CD4-positive, alpha-beta T cell treated with Interleukin-1 beta for 1 hour (primary cell): ENCODE measurements around the gene WWOX.
"Not testable (repeated sequence)": the region's sequence is repeated elsewhere in the genome, so short reads cannot be mapped to it uniquely, and the experiment has no call there.

Experiments
- DNase-seq, 2 donors: peaks; one replicate each; pipeline ENCODE4 v3.0.0-alpha.2; 2020 to 2022

The WWOX gene

GRCh38 chr16:78506367-78507193 lies 407.1 kb downstream of the WWOX start:
- no peak for DNase-seq

- no peak for DNase-seq
Measured at GRCh38 chr16:78507576-78507975, 408.1 kb downstream of the WWOX start.

- DNase-seq, result no peak
Measured at GRCh38 chr16:78509965-78510364, 410.5 kb downstream of the WWOX start.

- no peak for DNase-seq
Measured at GRCh38 chr16:78510496-78510895, 411.0 kb downstream of the WWOX start.

- DNase-seq, result no peak
Measured at GRCh38 chr16:78513838-78514237, 414.4 kb downstream of the WWOX start.

GRCh38 chr16:78514888-78515287 lies 415.4 kb downstream of the WWOX start:
- DNase-seq, result not testable (repeated sequence)

GRCh38 chr16:78515421-78515820 lies 416.0 kb downstream of the WWOX start:
- no peak for DNase-seq

GRCh38 chr16:78516006-78516736 lies 416.7 kb downstream of the WWOX start:
- no peak for DNase-seq

- DNase-seq, result no peak
Measured at GRCh38 chr16:78519896-78520295, 420.4 kb downstream of the WWOX start.

- no peak for DNase-seq
Measured at GRCh38 chr16:78520470-78520869, 421.0 kb downstream of the WWOX start.

- DNase-seq, result no peak
Measured at GRCh38 chr16:78522327-78522726, 422.9 kb downstream of the WWOX start.

GRCh38 chr16:78523212-78523985 lies 423.9 kb downstream of the WWOX start:
- no peak for DNase-seq

- DNase-seq, result no peak
Measured at GRCh38 chr16:78524066-78524595, 424.7 kb downstream of the WWOX start.

- no peak for DNase-seq
Measured at GRCh38 chr16:78528265-78528664, 428.8 kb downstream of the WWOX start.

- no peak for DNase-seq
Measured at GRCh38 chr16:78529881-78530280, 430.4 kb downstream of the WWOX start.

GRCh38 chr16:78530283-78530682 lies 430.8 kb downstream of the WWOX start:
- no peak for DNase-seq

GRCh38 chr16:78535098-78535497 lies 435.6 kb downstream of the WWOX start:
- no peak for DNase-seq

- no peak for DNase-seq
Measured at GRCh38 chr16:78537511-78537910, 438.1 kb downstream of the WWOX start.

- DNase-seq, result no peak
Measured at GRCh38 chr16:78538292-78538691, 438.8 kb downstream of the WWOX start.

- no peak for DNase-seq
Measured at GRCh38 chr16:78538919-78539318, 439.5 kb downstream of the WWOX start.

- DNase-seq, result no peak
Measured at GRCh38 chr16:78542419-78542818, 443.0 kb downstream of the WWOX start.

- no peak for DNase-seq
Measured at GRCh38 chr16:78543023-78543422, 443.6 kb downstream of the WWOX start.

- DNase-seq, result no peak
Measured at GRCh38 chr16:78549366-78549765, 449.9 kb downstream of the WWOX start.
